ENCODE data around the gene CD63.

The CD63 gene

GRCh38 chr12:55720894-55721444 lies 7.8 kb downstream of the CD63 start:
- DNase-seq (ENCODE audit: low spot score) = peak; percentile 96

- peak; percentile 91 for DNase-seq (ENCODE audit: low spot score)
Observed at GRCh38 chr12:55720071-55720564, 8.7 kb downstream of the CD63 start, which contains the start of gene RDH5. Gene RDH5, plus strand, starts transcription at chr12:55720393. Its CDS starts 792 bp downstream, at chr12:55721185.

GRCh38 chr12:55719371-55719770 lies 9.4 kb downstream of the CD63 start:
- DNase-seq (ENCODE audit: low spot score) = no peak

GRCh38 chr12:55718624-55719275 lies 10.1 kb downstream of the CD63 start:
- DNase-seq (ENCODE audit: low spot score) = no peak

GRCh38 chr12:55718015-55718414 lies 10.8 kb downstream of the CD63 start:
- DNase-seq (ENCODE audit: low spot score) = peak; percentile 89

GRCh38 chr12:55717011-55718007 lies 11.5 kb downstream of the CD63 start:
- DNase-seq (ENCODE audit: low spot score) = peak; percentile 72

DNA sequence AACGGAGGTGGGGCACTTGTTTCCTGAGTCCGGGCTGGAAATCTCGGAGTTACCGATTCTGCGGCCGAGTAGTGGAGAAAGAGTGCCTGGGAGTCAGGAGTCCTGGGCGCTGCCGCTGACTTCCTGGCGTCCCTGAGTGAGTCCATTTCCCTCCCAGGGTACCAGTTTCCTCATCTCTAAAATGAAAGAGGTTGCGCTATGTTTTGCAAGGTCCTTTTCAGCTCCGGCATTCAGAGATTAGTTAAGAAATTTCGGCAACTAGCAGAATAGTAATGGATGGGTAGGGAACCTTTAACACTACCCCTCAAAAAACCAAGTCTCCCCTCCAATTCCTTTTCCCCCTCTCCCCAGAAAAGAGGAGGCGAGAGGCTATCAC lies 12.2 kb downstream of the CD63 start:
- DNase-seq (ENCODE audit: low spot score) = no peak

DNA sequence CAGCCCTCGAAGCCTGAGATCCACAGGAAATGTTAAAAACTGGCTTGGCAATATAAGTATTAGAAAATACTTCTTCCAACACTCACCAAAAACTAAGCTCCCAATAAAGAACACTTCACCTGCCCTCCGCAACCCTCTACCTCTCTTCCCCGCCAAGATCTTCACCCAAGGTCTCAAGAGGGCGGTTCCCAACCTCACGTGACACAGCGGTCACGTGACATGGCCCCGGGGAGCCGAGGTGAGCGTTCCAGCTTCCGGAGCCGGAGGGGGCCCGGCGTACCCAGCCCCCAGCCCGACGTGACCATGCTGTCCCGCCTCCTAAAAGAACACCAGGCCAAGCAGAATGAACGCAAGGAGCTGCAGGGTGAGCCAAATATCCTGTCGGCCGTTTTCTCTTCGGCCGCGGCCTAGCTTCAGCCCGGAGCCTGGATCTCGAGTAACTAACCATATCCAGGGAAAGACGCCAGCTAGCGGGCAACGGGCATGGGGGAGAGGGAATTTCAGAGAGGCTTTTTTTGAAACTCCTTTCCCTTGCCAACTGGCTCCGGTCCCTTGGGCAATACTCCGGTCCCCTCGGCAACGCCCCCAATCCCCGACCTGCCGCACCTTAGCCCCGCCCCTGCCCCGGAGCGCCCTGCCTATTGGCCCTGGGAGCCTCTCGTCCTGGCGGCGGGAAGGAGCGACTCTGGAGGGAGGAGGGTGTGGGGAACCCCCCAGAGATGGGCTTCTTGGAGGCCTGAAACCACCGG lies 12.8 kb downstream of the CD63 start, which contains the start of gene BLOC1S1:
TSS of gene BLOC1S1 (plus strand) at position 214 of the 749 bp plus-strand sequence. CDS start at position 220, 6 bp downstream.
- DNase-seq (ENCODE audit: low spot score) = peak; percentile 88

DNA sequence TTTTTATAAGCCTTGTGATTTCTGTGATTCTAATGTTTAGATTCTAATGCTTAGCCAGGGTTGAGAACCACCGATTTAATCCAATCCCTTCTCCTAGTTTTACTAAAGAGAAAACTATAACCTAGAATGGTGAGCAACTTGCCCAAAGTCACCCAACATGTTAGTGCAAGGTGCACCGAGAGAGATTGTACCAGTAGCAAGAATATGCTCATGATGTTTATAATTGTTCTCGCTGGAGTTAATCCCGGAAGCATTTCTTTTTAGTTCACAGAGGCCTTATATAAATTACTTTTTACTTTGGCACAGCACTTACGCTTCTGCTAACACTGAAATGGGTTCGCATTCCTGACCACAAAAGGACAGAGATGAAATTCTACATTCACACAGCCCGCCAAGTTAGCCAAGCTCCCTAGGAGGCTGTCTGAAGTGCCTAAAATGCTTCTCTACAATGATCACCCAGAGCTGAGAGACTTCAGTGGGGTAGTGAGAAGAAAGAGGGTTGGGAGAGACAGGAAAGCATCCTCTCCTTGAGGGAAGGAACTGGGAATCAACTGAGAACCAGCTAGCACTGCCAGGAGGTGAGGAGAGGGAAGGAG lies 13.5 kb downstream of the CD63 start:
- no peak for DNase-seq (ENCODE audit: low spot score)

DNA sequence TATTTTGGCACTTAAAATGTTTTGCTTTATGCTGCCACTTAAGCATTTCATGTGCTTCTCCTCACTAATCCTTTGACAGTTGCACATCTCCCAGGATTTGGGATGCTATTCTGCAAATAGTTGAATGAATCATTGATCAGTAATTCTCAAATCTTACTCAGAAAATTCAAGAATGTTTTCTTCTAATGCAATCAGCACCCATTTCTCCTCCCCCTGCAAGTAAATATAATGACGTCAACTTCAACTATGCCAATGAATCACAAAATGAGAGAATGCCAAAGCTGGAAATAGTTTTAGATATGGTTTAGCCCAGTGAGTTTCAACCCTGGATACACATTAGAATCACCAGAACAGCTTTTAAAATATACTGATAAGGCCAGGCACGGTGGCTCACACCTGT lies 15.1 kb downstream of the CD63 start:
- no peak for DNase-seq (ENCODE audit: low spot score)

- DNase-seq (ENCODE audit: low spot score) = no peak
Observed at GRCh38 chr12:55712700-55713415, 16.0 kb downstream of the CD63 start.

DNA sequence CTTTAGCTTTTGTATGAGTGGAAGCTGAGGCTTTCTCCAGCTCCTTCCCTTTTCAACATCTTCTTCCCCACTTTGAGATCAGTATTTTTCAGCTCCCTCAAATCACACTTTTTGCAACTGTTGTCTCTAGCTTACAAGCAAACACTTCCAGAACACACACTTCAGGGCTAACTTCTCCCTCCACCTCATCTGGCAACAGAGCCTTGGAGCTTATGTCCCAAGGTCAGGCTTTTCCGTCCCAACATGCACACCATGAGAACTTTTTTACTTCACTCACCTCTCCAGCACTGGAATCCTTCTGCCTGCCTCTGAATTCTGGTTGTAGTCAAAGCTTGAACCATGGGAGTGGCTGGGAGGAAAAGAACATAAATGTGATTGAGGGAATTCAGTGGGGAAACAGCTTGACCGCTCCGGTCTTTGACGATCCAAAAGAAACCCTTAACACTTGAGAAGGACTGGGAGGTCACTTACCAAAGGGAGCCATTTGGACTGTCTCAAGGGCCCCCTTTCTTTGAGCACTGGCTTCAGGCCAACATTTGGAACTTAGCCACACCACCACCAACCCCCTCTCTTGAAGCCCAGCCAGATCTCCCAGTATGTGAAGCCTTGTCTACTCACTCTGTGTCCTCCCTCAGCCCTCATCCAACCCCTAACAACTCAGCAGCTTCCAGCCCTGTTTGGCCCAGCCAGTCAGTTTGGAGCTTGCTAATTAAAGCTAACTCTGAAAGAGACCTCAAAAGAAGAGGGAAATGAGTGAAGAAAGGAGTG lies 16.8 kb downstream of the CD63 start:
- no peak for DNase-seq (ENCODE audit: low spot score)

- no peak for DNase-seq (ENCODE audit: low spot score)
Observed at GRCh38 chr12:55708695-55709233, 20.0 kb downstream of the CD63 start.

GRCh38 chr12:55707841-55708694 lies 20.7 kb downstream of the CD63 start, which contains the start of gene ITGA7:
Gene ITGA7, minus strand, starts transcription at chr12:55707904. Its CDS starts 222 bp downstream, at chr12:55707682.
- DNase-seq (ENCODE audit: low spot score) = peak; percentile 59

- no peak for DNase-seq (ENCODE audit: low spot score)
Observed at GRCh38 chr12:55707219-55707671, 21.6 kb downstream of the CD63 start.

DNA sequence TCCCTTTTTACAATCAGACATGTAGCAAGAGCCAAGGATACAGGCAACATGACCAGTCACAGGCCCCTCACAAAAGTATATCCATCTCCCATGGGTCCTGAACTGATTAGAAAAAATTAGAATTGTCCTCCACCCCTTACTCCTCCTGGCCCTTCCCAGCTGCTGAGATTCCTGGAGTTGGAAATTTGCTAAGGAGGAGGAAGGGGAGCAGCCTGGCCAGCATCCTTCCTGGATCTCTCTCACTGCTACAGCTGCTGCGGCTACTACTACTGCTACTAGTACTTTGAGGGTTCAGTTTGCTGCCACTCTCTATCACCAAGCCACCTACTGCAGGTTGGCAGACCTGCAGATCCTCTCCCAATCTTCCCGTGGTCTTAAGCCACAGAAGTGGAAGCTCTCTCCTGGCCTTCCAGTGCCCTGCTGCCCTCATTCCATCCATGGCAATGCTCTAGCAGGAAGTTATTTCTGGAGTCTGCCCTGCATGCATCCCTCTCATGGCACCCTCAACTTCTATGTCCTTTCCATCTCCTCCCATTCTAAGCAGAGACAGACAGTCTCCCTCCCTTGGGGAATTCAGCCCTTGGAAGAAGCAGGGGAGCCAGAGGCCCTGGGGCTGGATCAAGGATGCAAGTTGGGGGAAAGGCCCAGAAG lies 22.1 kb downstream of the CD63 start:
- no peak for DNase-seq (ENCODE audit: low spot score)

DNA sequence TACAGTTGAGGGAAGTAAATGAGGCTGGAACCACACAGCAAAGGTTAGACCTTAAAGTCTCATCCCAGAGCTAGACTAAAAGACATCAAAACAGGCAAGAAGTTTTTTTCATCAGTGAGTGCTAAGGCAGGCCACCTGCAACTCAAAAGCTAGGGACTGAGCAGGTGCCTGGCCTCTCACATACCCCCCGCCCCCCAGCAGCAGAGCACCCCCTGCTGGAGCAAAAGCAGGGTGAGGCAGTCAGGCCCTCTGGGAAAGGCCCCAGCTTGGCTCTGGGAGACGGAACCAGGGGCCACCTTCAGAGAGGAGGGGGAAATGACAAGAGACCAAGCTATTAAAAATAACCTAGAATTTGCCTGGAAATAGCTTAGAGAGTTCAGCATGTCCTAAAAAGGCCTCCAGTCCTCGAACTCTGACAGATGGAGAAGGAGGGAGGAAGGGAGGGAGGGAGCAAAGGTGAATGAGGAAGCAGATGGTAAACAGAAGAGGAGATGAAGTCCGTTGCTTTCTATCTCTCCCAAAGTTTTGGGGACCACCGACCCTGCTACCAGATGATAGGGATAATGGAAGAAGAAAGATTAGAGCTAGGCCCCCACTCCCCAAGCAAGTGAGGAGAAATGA lies 22.9 kb downstream of the CD63 start:
- no peak for DNase-seq (ENCODE audit: low spot score)

Measured in SW480 (cell line).